Measurements from ENCODE around the gene CDKL1.
A peak's percentile ranks its signal among the peaks of the same experiment; 100 is the strongest.
"Not testable (repeated sequence)": the region's sequence is repeated elsewhere in the genome, so short reads cannot be mapped to it uniquely, and the experiment has no call there.

Gene CDKL1

GRCh38 chr14:50356283-50356682 is 40.4 kb downstream of the CDKL1 start:
- DNase-seq: not testable (repeated sequence)

- no peak for DNase-seq
Measured at GRCh38 chr14:50355692-50356091, 41.0 kb downstream of the CDKL1 start.

GRCh38 chr14:50354527-50354926 is 42.2 kb downstream of the CDKL1 start:
- no peak for DNase-seq

- DNase-seq: no peak
Measured at GRCh38 chr14:50353126-50353525, 43.6 kb downstream of the CDKL1 start.

GRCh38 chr14:50352584-50352983 is 44.1 kb downstream of the CDKL1 start:
- no peak for DNase-seq

GRCh38 chr14:50350975-50351374 is 45.7 kb downstream of the CDKL1 start:
- DNase-seq: no peak

- no peak for DNase-seq
Measured at GRCh38 chr14:50348933-50349332, 47.7 kb downstream of the CDKL1 start.

GRCh38 chr14:50347521-50347920 is 49.2 kb downstream of the CDKL1 start:
- DNase-seq: no peak

- DNase-seq: no peak
Measured at GRCh38 chr14:50345846-50346422, 50.7 kb downstream of the CDKL1 start.

GRCh38 chr14:50344876-50345563 is 51.7 kb downstream of the CDKL1 start:
- no peak for DNase-seq

GRCh38 chr14:50344116-50344775 is 52.4 kb downstream of the CDKL1 start:
- peak; percentile 91 for DNase-seq

GRCh38 chr14:50343434-50343833 is 53.2 kb downstream of the CDKL1 start:
- no peak for DNase-seq

- DNase-seq: peak; percentile 39
Measured at GRCh38 chr14:50342221-50343078, 54.2 kb downstream of the CDKL1 start.

- no peak for DNase-seq
Measured at GRCh38 chr14:50340963-50341362, 55.7 kb downstream of the CDKL1 start.

GRCh38 chr14:50340045-50340444 is 56.6 kb downstream of the CDKL1 start:
- DNase-seq: no peak

- DNase-seq: no peak
Measured at GRCh38 chr14:50339178-50339804, 57.4 kb downstream of the CDKL1 start.

GRCh38 chr14:50338587-50338986 is 58.1 kb downstream of the CDKL1 start:
- no peak for DNase-seq

GRCh38 chr14:50335989-50336824 is 60.5 kb downstream of the CDKL1 start:
- no peak for DNase-seq

- no peak for DNase-seq
Measured at GRCh38 chr14:50335389-50335788, 61.3 kb downstream of the CDKL1 start.

- no peak for DNase-seq
Measured at GRCh38 chr14:50334211-50334610, 62.5 kb downstream of the CDKL1 start.

GRCh38 chr14:50333014-50333509 is 63.6 kb downstream of the CDKL1 start:
- no peak for DNase-seq

- DNase-seq: no peak
Measured at GRCh38 chr14:50331596-50331995, 65.1 kb downstream of the CDKL1 start.
